Psoas muscle (tissue), 8 donors: ENCODE measurements around the gene GNG7. TPM values are rescaled to one million over a fixed set of nuclear protein-coding genes. Genes with fewer than 3 reads are reported as not detected.

Experiments
- ATAC-seq, 4 donors: fragments of 200-7000 bp; cut with Tn5 transposase; one replicate each; pipeline ENCODE4 v1.9.1; 2020; ENCODE audit warnings: moderate library complexity in 3 of 4, mild to moderate bottlenecking in 2 of 4
- DNase-seq, 2 donors: peaks; one replicate each; pipeline ENCODE4 v3.0.0-alpha.2; 2020
- H3K27ac ChIP-seq: fragments of 200-600 bp; one replicate; pipeline ENCODE4 v1.8.0; 2022
- H3K27me3 ChIP-seq, 3 donors: fragments of 200-600 bp in 1 of 3; one replicate each; pipeline versions ENCODE4 v1.6.1 to v1.8.0; 2013 to 2022; ENCODE audit warnings: low read length in 2 of 3, mild to moderate bottlenecking in 2 of 3, moderate library complexity in 1 of 3; ENCODE audit not compliant: insufficient read depth in 3 of 3
- H3K36me3 ChIP-seq, 2 donors: fragments of 200-600 bp in 1 of 2; one replicate each; pipeline versions ENCODE4 v1.6.1 to v1.8.0; 2013 to 2022; ENCODE audit warnings: low read depth in 1 of 2, mild to moderate bottlenecking in 1 of 2, moderate library complexity in 1 of 2; ENCODE audit not compliant: insufficient read depth in 1 of 2
- H3K4me1 ChIP-seq: fragments of 200-600 bp; one replicate; pipeline ENCODE4 v1.8.0; 2022
- H3K4me3 ChIP-seq: fragments of 200-600 bp; one replicate; pipeline ENCODE4 v1.8.0; 2022; ENCODE audit warnings: mild to moderate bottlenecking
- H3K9me3 ChIP-seq: fragments of 200-600 bp; one replicate; pipeline ENCODE4 v1.8.0; 2022
- WGBS, 3 donors: extraction: QIAGEN DNeasy Blood & Tissue Kit; methylation state at CpG; one replicate each; pipeline versions ENCODE4 v1.1.6 to v1.1.7; 2013; 5-methylcytosine and 5-hydroxymethylcytosine counted together
- intact Hi-C, 2 donors: fragments of 100-400 bp; cut with DNase I; formaldehyde crosslinking; loops; one replicate each; pipeline versions ENCODE4 v1.11.0 to v1.14.2; 2022
- polyA plus RNA-seq, 3 donors: library from polyadenylated mRNA; stranded (reverse); fragments of 200-250 nt; gene quantifications; one replicate each; pipeline ENCODE4 v1.2.3, GENCODE V29; 2013
- total RNA-seq, 4 donors: library from RNA; stranded (reverse); fragmentation: NEBNext Ultra II Directional in 2 of 4; extraction: Animal tissue kit (Norgen Biotek cat#: 25700) in 2 of 4; gene quantifications; one replicate each; pipeline versions ENCODE4 v1.2.1 to v1.2.4, GENCODE V29; 2021 to 2023
- TF ChIP-seq, protein P1 (sequence below): fragments of 200-600 bp; IDR thresholded peaks from one replicate; pipeline ENCODE4 v1.8.0; 2022; ENCODE audit warnings: antibody characterized with exemption
- donor health status: healthy with polysubstance abuse.
- donor health status: DM: no; HTN: no; CAD: no; lungs with moderate emphysema.
- donor health status: Bipolar disorder and iron deficiency.
- donor health status: healthy.
- donor health status: DM: yes; HTN: yes; CAD: no.
- donor health status: DM: no; HTN: no; CAD: no.
- donor health status: DM: no; HTN: no; CAD: no.
- donor health status: DM: yes; HTN: yes; CAD: no.

GNG7 gene
- total and polyA plus RNA-seq, 7 donors, result 0.48 to 5.4 (median 1.2) TPM

DNA sequence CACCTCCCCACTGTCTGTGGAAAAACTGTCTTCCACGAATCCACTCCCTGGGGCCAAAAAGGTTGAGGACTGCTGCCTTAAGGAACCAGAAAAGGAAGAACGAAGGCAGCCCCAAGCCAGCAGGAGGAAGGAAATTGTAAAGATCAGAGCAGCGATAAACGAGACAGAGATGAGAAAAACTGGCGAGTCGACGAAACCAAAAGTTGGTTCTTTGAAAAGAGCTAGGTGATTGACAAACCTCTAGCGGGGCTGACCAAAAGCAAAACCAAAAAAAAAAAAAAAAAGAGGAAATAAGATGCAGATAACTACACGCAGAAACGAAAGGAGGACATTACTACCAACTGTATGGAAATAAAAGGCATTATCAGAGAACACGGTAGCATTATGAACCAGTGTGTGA is 149.6 kb downstream of the GNG7 start:
- H3K4me1 ChIP-seq, result peaks cover 12% of the 10 kb centered on the region
- no peaks in the 10 kb centered on the region for H3K36me3 ChIP-seq
- H3K9me3 ChIP-seq, result no peaks in the 10 kb centered on the region
- no peaks in the 10 kb centered on the region for H3K27me3 ChIP-seq
- DNase-seq (no peak), ATAC-seq (no peak)
- intact Hi-C loops, result no loop called here
- TF ChIP-seq, protein P1, sequence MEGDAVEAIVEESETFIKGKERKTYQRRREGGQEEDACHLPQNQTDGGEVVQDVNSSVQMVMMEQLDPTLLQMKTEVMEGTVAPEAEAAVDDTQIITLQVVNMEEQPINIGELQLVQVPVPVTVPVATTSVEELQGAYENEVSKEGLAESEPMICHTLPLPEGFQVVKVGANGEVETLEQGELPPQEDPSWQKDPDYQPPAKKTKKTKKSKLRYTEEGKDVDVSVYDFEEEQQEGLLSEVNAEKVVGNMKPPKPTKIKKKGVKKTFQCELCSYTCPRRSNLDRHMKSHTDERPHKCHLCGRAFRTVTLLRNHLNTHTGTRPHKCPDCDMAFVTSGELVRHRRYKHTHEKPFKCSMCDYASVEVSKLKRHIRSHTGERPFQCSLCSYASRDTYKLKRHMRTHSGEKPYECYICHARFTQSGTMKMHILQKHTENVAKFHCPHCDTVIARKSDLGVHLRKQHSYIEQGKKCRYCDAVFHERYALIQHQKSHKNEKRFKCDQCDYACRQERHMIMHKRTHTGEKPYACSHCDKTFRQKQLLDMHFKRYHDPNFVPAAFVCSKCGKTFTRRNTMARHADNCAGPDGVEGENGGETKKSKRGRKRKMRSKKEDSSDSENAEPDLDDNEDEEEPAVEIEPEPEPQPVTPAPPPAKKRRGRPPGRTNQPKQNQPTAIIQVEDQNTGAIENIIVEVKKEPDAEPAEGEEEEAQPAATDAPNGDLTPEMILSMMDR, result no peak
- 38 to 55% (median 41%) methylated on average over 11 of the region's 11 CpGs for WGBS, 3 donors
- H3K4me3 ChIP-seq, result no peak overlapping the region
- H3K27ac ChIP-seq, result no peak overlapping the region

- no peak overlapping the region for H3K4me3 ChIP-seq
- no peak for DNase-seq
- H3K4me1 ChIP-seq, result peaks cover 12% of the 10 kb centered on the region
- H3K9me3 ChIP-seq, result no peaks in the 10 kb centered on the region
- no peaks in the 10 kb centered on the region for H3K27me3 ChIP-seq
- intact Hi-C loops, result no loop called here
- H3K27ac ChIP-seq, result no peak overlapping the region
- ATAC-seq, result no peak
- TF ChIP-seq, protein P1, result no peak
- no peaks in the 10 kb centered on the region for H3K36me3 ChIP-seq
- 77 to 85% (median 81%) methylated on average over 11 of the region's 11 CpGs for WGBS, 3 donors
These were observed 150.7 kb downstream of the GNG7 start for GRCh38 chr19:2551864-2552185.

DNA sequence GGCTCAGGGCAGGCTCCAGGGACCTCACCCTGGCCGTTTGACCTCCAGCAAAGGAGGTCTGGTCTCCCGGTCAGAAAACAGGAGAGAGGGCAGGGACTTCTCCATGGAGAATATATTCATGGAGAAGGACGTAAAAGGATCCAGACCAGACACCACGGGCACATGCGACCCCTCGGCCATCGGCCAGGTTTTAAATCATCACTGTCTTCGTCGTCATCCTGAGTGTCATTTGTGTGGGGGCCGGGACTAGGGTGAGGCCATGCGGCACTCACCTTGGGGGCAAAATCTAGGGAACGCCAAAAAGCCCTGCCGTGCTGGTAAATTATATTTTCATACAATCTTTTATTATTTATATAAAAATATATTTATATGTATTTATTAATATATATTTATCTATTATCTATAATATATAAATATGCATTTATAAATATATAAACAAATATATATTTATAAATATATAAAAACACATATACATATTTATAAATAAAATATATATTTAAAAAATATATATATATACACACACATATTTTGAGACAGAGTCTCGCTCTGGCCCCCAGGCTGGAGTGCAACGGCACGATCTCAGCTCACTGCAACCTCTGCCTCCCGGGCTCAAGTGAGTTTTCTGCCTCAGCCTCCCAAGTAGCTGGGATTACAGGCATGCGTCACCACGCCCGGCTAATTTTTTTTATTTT is 151.2 kb downstream of the GNG7 start:
- no peak for ATAC-seq
- H3K27me3 ChIP-seq, result no peaks in the 10 kb centered on the region
- TF ChIP-seq, protein P1, result no peak
- no peaks in the 10 kb centered on the region for H3K36me3 ChIP-seq
- intact Hi-C loops, result no loop called here
- whole genome bisulfite sequencing, 3 donors, result 56 to 61% (median 58%) methylated on average over 20 of the region's 20 CpGs
- H3K9me3 ChIP-seq, result no peaks in the 10 kb centered on the region
- H3K27ac ChIP-seq, result peak overlapping the region; percentile 58
- no peak overlapping the region for H3K4me3 ChIP-seq
- peaks cover 16% of the 10 kb centered on the region for H3K4me1 ChIP-seq
- no peak for DNase-seq

DNA sequence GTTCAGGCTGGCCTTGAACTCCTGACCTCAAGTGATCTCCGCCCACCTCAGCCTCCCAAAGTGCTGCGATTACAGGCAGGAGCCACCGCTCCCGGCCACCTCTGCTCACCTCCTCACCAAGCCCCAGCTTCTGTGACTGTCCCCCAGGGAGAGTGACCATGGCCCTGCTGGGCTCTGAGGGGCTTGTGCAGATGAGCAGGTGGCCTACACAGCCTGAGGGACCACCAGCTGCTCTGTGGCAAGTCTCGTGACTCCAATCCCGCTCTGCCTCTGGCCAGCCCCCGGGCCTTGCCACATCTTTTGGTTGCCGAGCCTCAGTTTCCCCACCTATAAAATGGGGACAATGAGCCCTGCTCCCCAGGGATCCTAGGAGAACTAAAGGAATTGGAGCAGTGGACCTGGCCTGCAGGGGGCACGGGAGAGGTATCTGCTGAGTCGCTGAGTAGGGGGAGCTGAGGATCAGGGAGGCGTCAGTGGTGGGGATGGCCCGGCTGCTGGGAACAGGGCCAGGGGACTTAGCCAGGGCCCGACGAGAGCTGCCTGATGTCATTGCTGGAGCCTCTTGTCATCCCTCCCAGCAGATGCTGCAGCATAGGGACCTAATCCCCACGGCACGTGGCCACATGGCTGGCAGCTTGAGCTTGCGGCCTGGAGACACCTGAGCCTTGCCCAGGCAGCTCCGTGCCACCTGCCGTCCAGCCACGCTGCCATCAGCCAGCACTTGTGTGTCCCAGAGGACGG is 151.9 kb downstream of the GNG7 start:
- DNase-seq, result peak; percentile 74 to 90
- peak; percentile 73 to 92 (median 86) for ATAC-seq
- no peaks in the 10 kb centered on the region for H3K27me3 ChIP-seq
- no peaks in the 10 kb centered on the region for H3K36me3 ChIP-seq
- H3K4me1 ChIP-seq, result peaks cover 24% of the 10 kb centered on the region
- WGBS, 3 donors, result 38 to 41% (median 39%) methylated on average over 19 to 21 of the region's 21 CpGs
- intact Hi-C loops, result no loop called here
- TF ChIP-seq, protein P1, result no peak
- H3K4me3 ChIP-seq, result no peak overlapping the region
- H3K27ac ChIP-seq, result peak overlapping the region; percentile 58
- no peaks in the 10 kb centered on the region for H3K9me3 ChIP-seq
